Vagina (tissue), 2 donors: ENCODE measurements around the gene TMEM163.

ENCODE experiments used
- CTCF ChIP-seq, 3 experiments: fragments of 450-650 bp in 2 of 3; fragments of 200-600 bp in 1 of 3; sonication (generic) in 1 of 3; IDR thresholded peaks; one replicate each; pipeline ENCODE4 v1.5.1; 2017 to 2019; ENCODE audit warnings: antibody characterized with exemption in 3 of 3, mild to moderate bottlenecking in 2 of 3, moderate library complexity in 2 of 3
- POLR2A ChIP-seq, 2 donors: fragments of 450-650 bp; IDR thresholded peaks; one replicate each; pipeline ENCODE4 v1.6.1; 2017; ENCODE audit warnings: antibody characterized with exemption in 2 of 2, mild to moderate bottlenecking in 2 of 2, moderate library complexity in 2 of 2
- POLR2AphosphoS5 ChIP-seq, 2 donors: sonication (generic); formaldehyde crosslinking; IDR thresholded peaks; one replicate each; pipeline ENCODE4 v1.9.0; 2017; ENCODE audit warnings: antibody characterized with exemption in 2 of 2, mild to moderate bottlenecking in 2 of 2, low read depth in 1 of 2; ENCODE audit not compliant: insufficient read depth in 1 of 2

DNA sequence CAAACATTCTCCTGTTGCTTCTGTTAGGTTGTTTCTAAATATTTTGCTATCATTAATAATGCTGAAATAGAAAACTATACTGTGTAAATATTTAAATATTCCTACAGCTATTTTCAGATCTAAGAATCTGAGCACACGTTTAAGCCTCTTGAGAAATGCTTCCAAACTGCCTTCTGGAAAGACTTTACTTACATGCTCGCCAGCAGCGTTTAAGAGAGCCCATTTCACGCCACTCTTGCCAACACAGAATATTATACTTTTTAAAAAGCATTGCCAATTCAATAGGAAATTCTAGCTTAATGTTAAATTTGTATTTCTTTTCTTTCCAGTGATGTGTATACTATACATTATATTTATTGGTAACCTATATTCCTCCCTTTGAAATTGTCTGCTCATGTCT, 92.0 kb downstream of the TMEM163 start:
- TF ChIP-seq POLR2A (IDR thresholded peaks at IDR 0.05) (no peak), CTCF (IDR thresholded peaks at IDR 0.05) (no peak), POLR2AphosphoS5 (IDR thresholded peaks at IDR 0.05; ENCODE audit: insufficient read depth in 1 of 2, low read depth in 1 of 2) (no peak)
